ENCODE measurements around the gene AUH. TPM values are rescaled to one million over a fixed set of nuclear protein-coding genes. Genes with fewer than 3 reads are reported as not detected.

The AUH gene
- total and polyA plus RNA-seq, 9 of the 15 experiments (the other 6 are each of a cell fraction or from before 2014, with no cell fraction given), result 3.4 to 29.0 (median 10.1) TPM

GRCh38 chr9:91361291-91362050, at the start of gene AUH (continued):
- TF ChIP-seq PML (IDR thresholded peaks at IDR 0.05; ENCODE audit: low read length), result peak; percentile 60; the same call in 1 of the 2 replicates
- TF ChIP-seq GMEB1 (CRISPR knock-in tag; IDR thresholded peaks at IDR 0.05), result peak; percentile 76
- TF ChIP-seq NRF1 (conservative IDR thresholded peaks at IDR 0.05 in 1 of 2, IDR thresholded peaks at IDR 0.05 in 1 of 2), result peak; percentile 95
- TF ChIP-seq HMGN3 (IDR thresholded peaks at IDR 0.05; ENCODE audit: borderline replicate concordance, extremely low read depth, insufficient read length, low read depth, low read length), result peak; percentile 78
- TF ChIP-seq ZBTB33 (CRISPR knock-in tag; IDR thresholded peaks at IDR 0.05), result no peak
- no peak for TF ChIP-seq CBFA2T2 (conservative IDR thresholded peaks at IDR 0.05)
- TF ChIP-seq BCOR (IDR thresholded peaks at IDR 0.05), result no peak
- no peak for TF ChIP-seq MXD1 (CRISPR knock-in tag; IDR thresholded peaks at IDR 0.05; ENCODE audit: borderline replicate concordance, poor library complexity, severe bottlenecking)
- no peak; the same call in 1 of the 2 replicates for TF ChIP-seq GABPB1 (CRISPR knock-in tag; IDR thresholded peaks at IDR 0.05)
- TF ChIP-seq BDP1 (IDR thresholded peaks at IDR 0.05; ENCODE audit: insufficient read depth, insufficient read length), result no peak
- TF ChIP-seq ZNF277 (CRISPR knock-in tag; IDR thresholded peaks at IDR 0.05; ENCODE audit: borderline replicate concordance), result no peak
- no peak for TF ChIP-seq HDGF (IDR thresholded peaks at IDR 0.05)
- TF ChIP-seq TFE3 (CRISPR knock-in tag; IDR thresholded peaks at IDR 0.05), result no peak
- peak; percentile 92 for TF ChIP-seq CREM (IDR thresholded peaks at IDR 0.05; ENCODE audit: low read depth)
- TF ChIP-seq CBX1 (IDR thresholded peaks at IDR 0.05; ENCODE audit: low read depth), result no peak
- peak; percentile 86 for TF ChIP-seq CREB1 (IDR thresholded peaks at IDR 0.05)
- TF ChIP-seq CREB1 (CRISPR knock-in tag; IDR thresholded peaks at IDR 0.05), result peak; percentile 79
- TF ChIP-seq NBN (IDR thresholded peaks at IDR 0.05; ENCODE audit: low read depth), result no peak
- peak; percentile 80; the same call in 1 of the 2 replicates for TF ChIP-seq HMGXB4 (CRISPR knock-in tag; IDR thresholded peaks at IDR 0.05)
- peak; percentile 55 for TF ChIP-seq PHF20 (IDR thresholded peaks at IDR 0.05; ENCODE audit: partially characterized antibody)

All from K562 (cell line).